GM19043 (cell line): Measurements from ENCODE around the gene PDYN.

Experiments used
- ATAC-seq: cut with Tn5 transposase; IDR thresholded peaks from one replicate; pipeline ENCODE4 v1.9.1; 2021; ENCODE audit warnings: low read depth; ENCODE audit not compliant: unreplicated experiment

PDYN gene

DNA sequence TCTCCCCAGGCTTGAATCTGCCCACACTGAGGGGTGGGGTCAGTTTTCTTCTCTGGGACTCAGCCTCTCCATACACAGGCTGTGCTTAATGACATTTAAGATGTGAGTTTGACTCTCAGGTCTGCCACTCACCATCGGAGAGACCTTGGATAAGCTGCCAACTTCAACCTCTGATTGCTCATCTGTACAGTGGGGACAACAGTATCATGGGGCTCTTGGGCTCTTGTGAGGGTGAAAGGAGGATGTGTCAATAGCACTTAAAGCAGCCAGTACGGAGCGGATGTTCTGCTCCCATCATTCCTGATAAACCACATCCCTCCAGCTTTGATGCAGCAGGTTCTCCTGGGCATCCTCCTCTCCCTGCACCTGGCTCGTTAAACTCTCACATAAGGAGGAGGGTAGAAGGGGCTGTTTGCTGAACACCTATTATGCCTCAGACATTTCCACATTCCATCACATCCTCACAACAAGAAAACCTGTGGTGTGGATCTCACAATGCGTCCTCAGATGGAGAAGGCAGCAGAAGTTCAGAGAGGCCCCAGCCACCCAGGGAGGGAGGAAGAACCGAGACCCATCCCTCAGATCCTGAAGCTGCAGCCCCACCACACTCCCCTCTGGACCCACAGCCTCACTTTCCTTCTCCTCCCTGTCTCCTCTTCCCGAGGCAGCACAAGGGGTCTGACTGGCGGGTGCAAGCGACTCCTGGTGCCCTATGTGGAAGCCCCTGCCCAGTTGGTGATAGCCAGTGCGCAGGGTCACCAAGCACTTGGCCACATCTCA lies 1.9 kb upstream of the PDYN start:
- no peak for ATAC-seq

GRCh38 chr20:1994627-1995026 lies 769 bp upstream of the PDYN start:
- no peak for ATAC-seq

DNA sequence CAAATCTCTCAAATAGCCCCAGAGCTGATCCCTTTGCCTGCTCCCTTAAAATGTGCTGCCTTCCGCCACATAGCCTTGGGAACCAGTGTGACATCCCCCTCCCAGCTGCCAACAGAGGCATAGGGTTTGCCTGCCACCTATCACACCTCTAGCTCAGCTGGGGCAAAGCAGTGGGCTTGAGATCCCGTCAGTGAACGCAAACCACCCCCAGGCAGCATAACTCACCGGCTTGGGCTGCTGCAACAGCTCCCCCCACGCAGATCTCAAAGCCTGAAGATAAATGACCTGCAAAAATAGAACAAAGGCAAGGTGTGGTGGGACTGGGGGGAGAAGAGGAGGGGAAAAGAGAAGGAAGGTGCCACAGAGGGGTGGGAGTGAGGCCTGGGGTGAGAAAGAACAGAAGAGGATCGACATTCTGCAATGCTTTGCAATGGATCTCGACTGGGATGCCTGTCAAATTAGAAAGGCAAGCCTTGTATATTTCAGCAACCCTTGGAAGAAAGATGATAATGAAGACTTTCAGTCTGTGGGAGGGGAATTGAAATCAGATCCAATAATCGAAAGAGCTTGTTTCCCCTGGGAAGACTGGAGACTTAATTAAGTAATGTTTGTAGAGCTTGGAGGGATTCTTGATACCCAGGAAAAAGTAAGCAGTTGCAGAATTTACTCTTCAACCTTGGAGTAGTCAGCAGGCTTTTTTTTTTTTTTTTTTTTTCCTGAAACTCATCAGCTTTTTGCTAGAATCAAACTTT lies 1.3 kb downstream of the PDYN start:
- no peak for ATAC-seq

GRCh38 chr20:1987826-1988225 lies 6.0 kb downstream of the PDYN start:
- ATAC-seq = no peak

DNA sequence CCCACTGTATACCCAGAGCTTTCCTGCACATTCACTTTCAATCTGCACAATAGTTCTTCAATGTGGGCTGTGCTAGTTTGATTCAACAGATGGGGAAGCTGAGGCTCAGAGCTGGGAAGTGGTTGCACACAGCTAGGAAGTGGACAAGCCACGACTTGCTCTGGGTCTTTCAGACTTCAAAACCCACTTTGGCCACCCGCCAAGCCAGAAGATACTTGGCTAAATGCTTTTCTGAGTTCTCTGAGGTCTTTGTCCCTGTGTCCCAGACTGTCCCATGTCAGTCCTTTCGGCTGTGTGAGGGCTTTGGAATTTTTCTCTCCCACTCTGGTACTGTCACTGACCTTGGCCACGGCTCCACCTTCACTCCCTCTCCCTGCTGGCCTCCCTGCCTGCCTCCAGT lies 10.6 kb downstream of the PDYN start:
- ATAC-seq = no peak

DNA sequence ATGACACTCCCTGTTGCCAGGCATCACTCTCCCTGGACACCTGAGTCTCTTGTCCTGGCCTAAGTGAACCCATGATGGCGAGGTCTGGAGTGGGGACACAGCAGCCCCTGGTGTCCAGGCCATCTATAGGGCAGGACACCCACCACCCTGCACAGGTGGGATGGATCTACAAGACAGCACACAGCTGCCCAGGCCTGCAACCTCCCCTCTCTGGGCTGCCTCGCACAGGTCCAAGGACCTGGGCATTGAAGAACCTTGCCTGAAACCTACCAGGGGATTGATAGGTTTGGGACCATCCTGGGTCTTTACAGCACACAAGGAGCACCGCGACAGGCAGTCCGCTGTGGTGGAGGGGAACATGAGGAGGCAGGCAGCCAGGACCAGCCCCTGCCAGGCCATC lies 11.2 kb downstream of the PDYN start:
- ATAC-seq = no peak

- no peak for ATAC-seq
These were observed 14.6 kb downstream of the PDYN start for GRCh38 chr20:1979106-1979778.

GRCh38 chr20:1975291-1975690 lies 18.6 kb downstream of the PDYN start:
- no peak for ATAC-seq

- ATAC-seq = no peak
These were observed 20.0 kb downstream of the PDYN start for GRCh38 chr20:1973601-1974440.

DNA sequence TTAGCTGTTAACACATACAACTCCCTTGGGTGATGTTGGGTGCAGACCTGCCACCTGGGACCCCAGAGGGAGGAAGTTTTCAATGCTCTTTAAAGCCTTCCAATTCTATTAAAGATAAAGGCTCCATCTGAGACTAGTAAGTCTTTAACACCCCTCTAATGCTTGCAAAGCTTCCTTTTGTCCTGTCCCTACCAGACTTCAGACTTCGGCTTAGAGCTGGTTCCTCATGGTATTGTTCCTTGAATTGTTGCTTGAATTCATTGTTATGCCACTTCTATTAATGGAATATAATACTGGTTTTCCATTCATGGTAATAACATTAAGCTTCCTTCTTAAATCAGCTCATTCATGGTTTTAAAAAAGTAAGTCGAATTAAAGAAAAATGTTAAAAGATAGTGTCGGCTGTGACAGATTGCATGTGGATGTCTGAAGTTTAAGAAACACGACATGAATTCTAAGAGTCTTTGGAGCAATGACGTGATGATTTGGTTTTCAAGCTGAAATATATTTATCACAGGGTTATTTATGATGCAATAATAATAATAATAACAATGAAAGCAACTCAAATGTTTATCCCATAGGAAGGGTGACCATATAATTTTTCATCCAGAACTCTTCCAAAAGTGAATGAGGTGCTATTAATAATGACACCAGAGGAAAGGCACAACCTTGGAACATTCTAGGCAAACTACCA lies 21.8 kb downstream of the PDYN start:
- no peak for ATAC-seq

DNA sequence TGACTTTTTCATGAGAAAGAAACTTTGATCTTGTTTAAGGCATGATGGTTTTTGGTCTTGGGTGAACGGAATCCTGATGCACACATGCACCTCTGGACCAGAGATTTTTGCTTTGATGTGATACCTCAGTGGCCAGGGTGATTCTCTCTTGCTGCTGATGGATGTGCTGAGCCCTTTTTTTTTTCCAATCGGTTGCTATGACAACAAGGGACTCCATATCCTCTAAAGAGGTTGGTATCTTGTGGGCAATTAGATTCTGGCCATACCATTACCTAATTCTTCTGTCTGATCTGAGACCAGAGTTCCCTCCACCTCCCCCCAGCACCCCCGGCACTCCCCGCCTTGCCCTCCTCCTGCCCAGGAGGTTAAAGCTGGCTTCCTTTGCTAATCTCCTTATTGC lies 24.9 kb downstream of the PDYN start:
- ATAC-seq = no peak

GRCh38 chr20:1965520-1966351 lies 28.1 kb downstream of the PDYN start:
- no peak for ATAC-seq

DNA sequence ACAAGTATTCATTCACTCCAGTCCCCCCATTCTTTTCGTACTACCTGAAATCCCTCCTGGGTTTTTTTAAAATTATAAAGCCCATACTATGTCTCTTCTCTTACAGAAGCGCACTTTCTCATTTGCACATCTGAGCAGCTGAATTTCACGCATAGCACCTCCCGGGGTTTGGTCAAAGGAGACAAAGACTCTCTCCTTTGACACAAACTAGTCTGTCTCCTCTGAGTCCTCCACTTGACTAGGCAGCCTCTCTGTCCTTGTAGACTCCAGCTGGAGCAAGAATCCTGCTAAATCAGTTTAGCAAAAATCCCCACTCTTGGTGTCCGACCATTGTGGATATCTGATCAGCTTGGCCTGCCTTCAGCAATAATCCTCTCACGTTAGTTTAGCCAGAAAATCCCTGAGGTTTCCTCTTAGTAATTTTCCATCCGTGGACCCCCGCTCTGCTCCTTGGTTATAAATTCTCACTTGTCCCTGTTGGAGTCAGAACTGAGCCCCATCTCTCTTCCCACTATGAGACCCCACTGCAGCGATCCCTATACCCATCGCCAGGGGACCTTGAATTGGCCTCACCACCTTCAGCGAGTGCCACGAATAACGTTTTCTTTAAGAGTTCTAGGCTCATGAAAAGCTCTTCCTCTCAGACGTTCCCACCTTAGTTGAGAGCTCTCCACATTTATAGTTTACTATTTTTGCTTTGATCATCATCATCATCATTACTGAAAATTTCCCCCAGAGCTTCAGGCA lies 29.0 kb downstream of the PDYN start:
- no peak for ATAC-seq

DNA sequence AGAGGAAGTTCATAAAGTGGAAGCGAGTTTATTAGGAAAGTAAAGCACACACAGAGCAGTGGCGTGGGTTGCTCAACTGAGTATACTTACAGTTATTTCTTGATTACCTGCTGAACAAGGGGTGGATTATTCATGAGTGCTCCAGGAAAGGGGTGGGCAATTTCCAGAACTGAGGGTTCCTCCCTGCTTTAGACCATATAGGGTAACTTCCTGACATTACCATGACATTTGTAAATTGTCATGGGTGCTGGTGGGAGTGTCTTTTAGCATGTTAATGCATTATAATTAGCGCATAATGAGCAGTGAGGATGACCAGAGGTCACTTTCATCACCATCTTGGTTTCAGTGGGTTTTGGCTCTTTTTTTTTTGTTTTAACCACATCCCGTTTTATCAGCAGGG lies 29.8 kb downstream of the PDYN start:
- no peak for ATAC-seq

DNA sequence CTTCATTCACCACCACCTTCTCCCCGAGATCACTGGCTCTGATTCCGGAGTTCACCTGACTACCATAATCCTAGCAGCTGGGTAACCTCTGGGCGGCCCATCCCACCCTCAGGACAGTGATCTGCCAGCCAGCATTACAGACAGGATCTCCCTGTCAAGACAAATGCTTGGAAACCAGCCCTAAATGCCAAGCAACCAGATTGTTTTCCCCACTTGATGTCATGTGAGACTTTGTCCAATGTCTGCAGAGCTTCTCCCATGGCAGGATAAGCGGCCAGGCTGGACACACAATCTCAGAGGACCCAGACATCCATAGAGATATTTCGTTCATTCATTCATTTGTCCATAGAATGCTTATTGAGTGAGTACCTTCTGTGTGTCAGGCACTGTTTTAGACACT lies 32.5 kb downstream of the PDYN start:
- ATAC-seq = no peak

DNA sequence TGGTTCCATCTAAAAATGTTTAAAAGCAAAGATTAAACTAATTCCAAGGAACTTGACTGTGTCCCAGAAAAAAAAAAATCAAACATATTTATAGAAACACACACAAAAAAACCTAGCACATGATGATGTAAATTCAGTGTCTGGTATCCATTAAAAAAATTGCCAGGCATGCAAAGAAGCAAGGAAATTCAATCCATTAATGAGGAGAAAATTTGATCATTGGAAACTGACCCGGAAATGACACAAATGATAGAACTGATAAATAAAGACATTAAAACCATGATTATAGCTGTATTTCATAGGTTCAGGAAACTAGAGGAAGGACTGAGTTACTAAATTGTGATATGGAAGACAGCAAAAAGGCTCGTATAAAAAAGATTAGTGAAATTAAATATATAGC lies 34.7 kb downstream of the PDYN start:
- no peak for ATAC-seq

GRCh38 chr20:1958426-1958825 lies 35.4 kb downstream of the PDYN start:
- no peak for ATAC-seq

- ATAC-seq = no peak
These were observed 38.6 kb downstream of the PDYN start for GRCh38 chr20:1955217-1955616.

GRCh38 chr20:1953621-1954020 lies 40.2 kb downstream of the PDYN start:
- no peak for ATAC-seq
